ENCODE measurements around the gene TYMS.

GRCh38 chr18:653512-653911 is 3.9 kb upstream of the TYMS start:
- no peak for TF ChIP-seq EZH2 (IDR thresholded peaks at IDR 0.05; ENCODE audit: borderline replicate concordance, low read depth, low read length, poor library complexity, severe bottlenecking)
- no peak for TF ChIP-seq CTCF (conservative IDR thresholded peaks at IDR 0.05; ENCODE audit: low read depth, low read length)
